ENCODE results near the gene C4orf50.

Gene C4orf50

GRCh38 chr4:6018331-6018730 is at the start of gene C4orf50:
Gene C4orf50 (minus strand): TSS chr4:6018431.
- no peak for TF ChIP-seq CTCF (IDR thresholded peaks at IDR 0.05; ENCODE audit: low read depth, low read length)
- no peak within 1 kb of the TSS for H3K4me3 ChIP-seq (ENCODE audit: low read depth, low read length)

GRCh38 chr4:6065934-6066590 is 47.8 kb upstream of the C4orf50 start:
- H3K4me3 ChIP-seq (ENCODE audit: low read depth, low read length) = no peak overlapping the region
- no peak for TF ChIP-seq CTCF (IDR thresholded peaks at IDR 0.05; ENCODE audit: low read depth, low read length)

- no peak overlapping the region for H3K4me3 ChIP-seq (ENCODE audit: low read depth, low read length)
- no peak for TF ChIP-seq CTCF (IDR thresholded peaks at IDR 0.05; ENCODE audit: low read depth, low read length)
These were observed 46.9 kb upstream of the C4orf50 start for GRCh38 chr4:6065166-6065565.

GRCh38 chr4:6064383-6064782 is 46.2 kb upstream of the C4orf50 start:
- no peak for TF ChIP-seq CTCF (IDR thresholded peaks at IDR 0.05; ENCODE audit: low read depth, low read length)
- H3K4me3 ChIP-seq (ENCODE audit: low read depth, low read length) = no peak overlapping the region

GRCh38 chr4:6063684-6064083 is 45.5 kb upstream of the C4orf50 start:
- no peak overlapping the region for H3K4me3 ChIP-seq (ENCODE audit: low read depth, low read length)
- TF ChIP-seq CTCF (IDR thresholded peaks at IDR 0.05; ENCODE audit: low read depth, low read length) = no peak

- no peak for TF ChIP-seq CTCF (IDR thresholded peaks at IDR 0.05; ENCODE audit: low read depth, low read length)
- no peak overlapping the region for H3K4me3 ChIP-seq (ENCODE audit: low read depth, low read length)
These were observed 43.9 kb upstream of the C4orf50 start for GRCh38 chr4:6062133-6062532.

GRCh38 chr4:6059375-6059805 is 41.2 kb upstream of the C4orf50 start:
- no peak overlapping the region for H3K4me3 ChIP-seq (ENCODE audit: low read depth, low read length)
- no peak for TF ChIP-seq CTCF (IDR thresholded peaks at IDR 0.05; ENCODE audit: low read depth, low read length)

Measured in WI38 (cell line).